ENCODE data around the gene PICALM. TPM values are rescaled to one million over a fixed set of nuclear protein-coding genes. Genes with fewer than 3 reads are reported as not detected.

Gene PICALM
- total and polyA plus RNA-seq, 2 donors (not counting 1 experiment from before 2014, with no cell fraction given): 48.4 to 165 TPM

DNA sequence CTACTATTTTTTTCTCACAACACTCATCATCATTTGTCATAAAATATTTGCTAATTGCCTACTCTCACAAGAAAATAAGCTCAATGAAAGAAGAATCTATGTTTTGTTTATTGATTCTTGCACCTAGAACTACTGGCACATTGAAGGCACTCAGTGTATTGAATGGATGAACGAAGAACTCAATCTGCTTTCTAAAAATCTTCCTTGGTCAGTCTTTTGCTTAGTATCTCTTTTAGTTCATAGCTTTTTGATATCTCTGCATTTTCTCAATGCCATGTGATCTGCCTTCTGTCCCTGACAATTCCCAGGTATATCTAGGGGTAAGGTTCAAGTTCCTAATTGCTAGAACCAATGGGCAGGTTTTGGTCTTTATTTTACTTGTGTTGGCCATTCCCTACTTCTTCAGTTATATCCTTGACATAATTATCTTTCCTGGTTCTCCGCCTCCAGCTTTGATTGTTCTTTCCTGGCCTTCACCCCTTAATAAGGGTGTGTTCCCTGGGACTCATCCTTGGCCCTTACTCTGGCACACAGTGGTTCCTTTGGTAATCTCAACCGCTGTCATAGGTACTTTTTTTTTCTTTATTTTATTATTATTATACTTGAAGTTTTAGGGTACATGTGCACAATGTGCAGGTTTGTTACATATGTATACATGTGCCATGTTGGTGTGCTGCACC is 117.3 kb downstream of the PICALM start:
- Histone ChIP-seq H3K27ac (ENCODE audit: low read length in 2 of 2) (no peak overlapping the region), H3K4me3 (ENCODE audit: control extremely low read depth in 1 of 5, extremely low read depth in 1 of 5, insufficient read depth in 1 of 5, low read depth in 2 of 5, low read length in 4 of 5) (no peak overlapping the region), H3K4me1 (ENCODE audit: control insufficient read depth in 2 of 2, insufficient read depth in 2 of 2, low read length in 2 of 2) (no peaks in the 10 kb centered on the region), H3K4me2 (replicated peaks; ENCODE audit: low read depth, low read length, poor library complexity, severe bottlenecking) (no peak overlapping the region), H3K27me3 (replicated peaks in 1 of 4; ENCODE audit: control extremely low read depth in 1 of 4, control insufficient read depth in 3 of 4, insufficient read depth in 4 of 4, low read length in 3 of 4) (no peaks in the 10 kb centered on the region), H3K79me2 (ENCODE audit: control insufficient read depth, insufficient read depth, low read length) (no peaks in the 10 kb centered on the region), H2AFZ (ENCODE audit: insufficient read depth, low read depth, low read length, poor library complexity, severe bottlenecking) (no peak overlapping the region), H4K20me1 (ENCODE audit: control insufficient read depth, insufficient read depth, low read length, poor library complexity, severe bottlenecking) (no peaks in the 10 kb centered on the region), H3K9me3 (ENCODE audit: control extremely low read depth in 1 of 3, control insufficient read depth in 2 of 3, insufficient read depth in 1 of 3, low read length in 2 of 3) (peaks cover 0 to 3% (median 0%) of the 10 kb centered on the region in 3 donors), H3K36me3 (replicated peaks in 1 of 2; ENCODE audit: control extremely low read depth in 1 of 2, control insufficient read depth in 1 of 2, extremely low read depth in 1 of 2, insufficient read depth in 2 of 2, low read length in 1 of 2) (peaks cover 4 to 13% of the 10 kb centered on the region in 2 experiments), H3K9ac (ENCODE audit: low read length) (no peak overlapping the region)
- POLR2A ChIA-PET: no interaction called here
- ATAC-seq (ENCODE audit: low read depth) (no peak), DNase-seq (no peak)
- TF ChIP-seq EZH2 (IDR thresholded peaks at IDR 0.05; ENCODE audit: borderline replicate concordance, insufficient read depth, low read depth, low read length, poor library complexity, severe bottlenecking) (no peak), CTCF (IDR thresholded peaks at IDR 0.05) (no peak)
- intact Hi-C loops (cut with micrococcal nuclease): no loop called here
- Mint-ChIP-seq H3K4me1 (no peaks in the 10 kb centered on the region), H3K27me3 (no peaks in the 10 kb centered on the region), H3K4me3 (no peak overlapping the region), H3K9me3 (ENCODE audit: insufficient read depth) (peaks cover 5% of the 10 kb centered on the region), H3K27ac (no peak overlapping the region)
- CTCF ChIA-PET: no interaction called here
- WGBS (ENCODE audit: insufficient coverage): 100% methylated on average over 2 of the region's 3 CpGs

- no peak for ATAC-seq (ENCODE audit: low read depth)
- DNase-seq: no peak
- H3K4me1 ChIP-seq (ENCODE audit: control insufficient read depth in 2 of 2, insufficient read depth in 2 of 2, low read length in 2 of 2): no peaks in the 10 kb centered on the region
- H3K27me3 Mint-ChIP-seq: no peaks in the 10 kb centered on the region
- no peak overlapping the region for H2AFZ ChIP-seq (ENCODE audit: insufficient read depth, low read depth, low read length, poor library complexity, severe bottlenecking)
- intact Hi-C loops (cut with micrococcal nuclease): no loop called here
- H3K4me2 ChIP-seq (replicated peaks; ENCODE audit: low read depth, low read length, poor library complexity, severe bottlenecking): no peak overlapping the region
- no peak overlapping the region for H3K4me3 Mint-ChIP-seq
- POLR2A ChIA-PET: no interaction called here
- H4K20me1 ChIP-seq (ENCODE audit: control insufficient read depth, insufficient read depth, low read length, poor library complexity, severe bottlenecking): no peaks in the 10 kb centered on the region
- TF ChIP-seq CTCF (IDR thresholded peaks at IDR 0.05) (no peak), EZH2 (IDR thresholded peaks at IDR 0.05; ENCODE audit: borderline replicate concordance, insufficient read depth, low read depth, low read length, poor library complexity, severe bottlenecking) (no peak)
- CTCF ChIA-PET: no interaction called here
- peaks cover 0 to 3% (median 1%) of the 10 kb centered on the region in 3 donors for H3K9me3 ChIP-seq (ENCODE audit: control extremely low read depth in 1 of 3, control insufficient read depth in 2 of 3, insufficient read depth in 1 of 3, low read length in 2 of 3)
- no peaks in the 10 kb centered on the region for H3K4me1 Mint-ChIP-seq
- H3K36me3 ChIP-seq (replicated peaks in 1 of 2; ENCODE audit: control extremely low read depth in 1 of 2, control insufficient read depth in 1 of 2, extremely low read depth in 1 of 2, insufficient read depth in 2 of 2, low read length in 1 of 2): peaks cover 4 to 8% of the 10 kb centered on the region in 2 experiments
- H3K27ac Mint-ChIP-seq: no peak overlapping the region
- H3K79me2 ChIP-seq (ENCODE audit: control insufficient read depth, insufficient read depth, low read length): no peaks in the 10 kb centered on the region
- peaks cover 5% of the 10 kb centered on the region for H3K9me3 Mint-ChIP-seq (ENCODE audit: insufficient read depth)
- no peak overlapping the region for H3K4me3 ChIP-seq (ENCODE audit: control extremely low read depth in 1 of 5, extremely low read depth in 1 of 5, insufficient read depth in 1 of 5, low read depth in 2 of 5, low read length in 4 of 5)
- no peak overlapping the region for H3K27ac ChIP-seq (ENCODE audit: low read length in 2 of 2)
- WGBS (ENCODE audit: insufficient coverage): 83% methylated on average over 1 of the region's 4 CpGs
- H3K27me3 ChIP-seq (replicated peaks in 1 of 4; ENCODE audit: control extremely low read depth in 1 of 4, control insufficient read depth in 3 of 4, insufficient read depth in 4 of 4, low read length in 3 of 4): no peaks in the 10 kb centered on the region
- no peak overlapping the region for H3K9ac ChIP-seq (ENCODE audit: low read length)
Observed at GRCh38 chr11:85951049-85951405, 117.9 kb downstream of the PICALM start.

All from B cell (primary cell).